ENCODE results near the gene EGF. TPM values are rescaled to one million over a fixed set of nuclear protein-coding genes. Genes with fewer than 3 reads are reported as not detected.

Gene EGF
- total RNA-seq, 1 donor from 2014 or later, result not detected

DNA sequence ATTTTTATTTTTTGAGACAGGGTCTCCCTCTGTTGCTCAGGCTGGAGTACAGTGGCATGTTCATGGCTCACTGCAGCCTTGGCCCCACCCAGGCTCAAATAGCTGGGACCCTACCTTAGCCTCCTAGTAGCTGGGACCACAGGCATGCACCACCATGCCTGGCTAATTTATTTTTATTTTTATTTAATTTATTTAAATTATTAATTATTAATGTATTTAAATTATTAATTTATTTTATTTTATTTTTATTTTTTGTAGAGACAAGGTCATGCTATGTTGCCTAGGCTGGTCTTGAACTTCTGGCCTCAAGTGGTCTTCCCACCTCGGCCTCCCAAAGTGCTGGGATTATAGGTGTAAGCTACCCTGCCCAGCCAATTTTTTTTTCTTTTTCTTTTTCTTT, 69.3 kb downstream of the EGF start:
- Mint-ChIP-seq H3K4me3 (no peak overlapping the region), H3K36me3 (ENCODE audit: low read depth) (no peaks in the 10 kb centered on the region), H3K4me1 (no peaks in the 10 kb centered on the region), H3K9me3 (no peaks in the 10 kb centered on the region), H3K27me3 (peaks cover 38% of the 10 kb centered on the region), H3K27ac (no peak overlapping the region)
- DNase-seq, result no peak
- intact Hi-C loops (cut with micrococcal nuclease), result no loop called here

DNA sequence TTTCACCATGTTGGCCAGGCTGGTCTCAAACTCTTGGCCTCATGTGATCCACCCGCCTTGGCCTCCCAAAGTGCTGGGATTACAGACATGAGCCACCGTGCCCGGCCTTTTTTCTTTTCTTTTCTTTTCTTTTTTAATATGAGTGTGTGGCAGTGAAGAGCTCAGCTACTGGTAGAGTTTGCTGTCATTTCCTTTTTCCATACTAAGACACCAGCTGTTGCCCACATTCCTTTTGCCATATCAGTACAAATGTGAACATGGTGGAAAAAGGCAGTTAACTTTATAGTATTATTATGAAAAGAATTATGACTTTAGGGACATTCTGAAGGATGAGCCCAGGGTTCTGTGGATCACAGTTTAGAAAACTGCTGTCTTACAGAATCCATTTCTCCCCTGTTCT, 69.8 kb downstream of the EGF start:
- H3K36me3 Mint-ChIP-seq (ENCODE audit: low read depth), result no peaks in the 10 kb centered on the region

GRCh38 chr4:109985993-109986974, 73.6 kb downstream of the EGF start:
- H3K4me1 Mint-ChIP-seq, result peaks cover 7% of the 10 kb centered on the region
- no peak overlapping the region for H3K4me3 Mint-ChIP-seq
- peaks cover 19% of the 10 kb centered on the region for H3K27me3 Mint-ChIP-seq
- H3K9me3 Mint-ChIP-seq, result peaks cover 5% of the 10 kb centered on the region
- no peak overlapping the region for H3K27ac Mint-ChIP-seq
- no peak for DNase-seq
- intact Hi-C loops (cut with micrococcal nuclease), result no loop called here
- H3K36me3 Mint-ChIP-seq (ENCODE audit: low read depth), result no peaks in the 10 kb centered on the region

More for the DNA sequence above, 69.8 kb downstream of the EGF start:
- Mint-ChIP-seq H3K9me3 (no peaks in the 10 kb centered on the region), H3K27ac (no peak overlapping the region), H3K4me3 (no peak overlapping the region), H3K27me3 (peaks cover 41% of the 10 kb centered on the region), H3K4me1 (no peaks in the 10 kb centered on the region)
- intact Hi-C loops (cut with micrococcal nuclease), result no loop called here
- no peak for DNase-seq

DNA sequence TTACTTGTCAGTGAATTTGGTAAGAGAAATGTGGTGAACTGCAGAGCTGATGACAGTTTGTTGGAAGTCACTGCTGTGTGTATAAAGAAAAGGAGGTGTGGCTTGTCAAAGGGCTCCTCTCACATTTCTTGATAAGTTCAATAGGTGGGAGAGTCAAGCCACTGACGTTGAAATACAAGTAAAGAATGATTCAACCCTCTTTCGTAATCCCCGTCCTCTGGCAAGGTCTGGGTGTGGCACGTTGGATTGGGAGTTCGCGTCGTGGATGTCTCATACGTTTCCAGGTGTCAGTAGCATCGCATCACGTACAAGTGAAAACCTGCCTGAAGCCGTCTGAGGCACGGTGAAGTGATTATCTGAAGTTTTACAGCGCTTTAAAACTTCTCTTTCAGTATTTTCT, 76.4 kb downstream of the EGF start:
- peaks cover 9% of the 10 kb centered on the region for H3K27me3 Mint-ChIP-seq
- no peak overlapping the region for H3K27ac Mint-ChIP-seq
- H3K36me3 Mint-ChIP-seq (ENCODE audit: low read depth), result no peaks in the 10 kb centered on the region
- H3K9me3 Mint-ChIP-seq, result peaks cover 5% of the 10 kb centered on the region
- no peak for DNase-seq
- peaks cover 9% of the 10 kb centered on the region for H3K4me1 Mint-ChIP-seq
- intact Hi-C loops (cut with micrococcal nuclease), result no loop called here
- H3K4me3 Mint-ChIP-seq, result no peak overlapping the region

- Mint-ChIP-seq H3K27ac (no peak overlapping the region), H3K4me1 (peaks cover 15% of the 10 kb centered on the region), H3K27me3 (peaks cover 9% of the 10 kb centered on the region), H3K4me3 (no peak overlapping the region), H3K9me3 (peaks cover 5% of the 10 kb centered on the region), H3K36me3 (ENCODE audit: low read depth) (no peaks in the 10 kb centered on the region)
- no peak for DNase-seq
- intact Hi-C loops (cut with micrococcal nuclease), result no loop called here
These were observed 76.9 kb downstream of the EGF start for GRCh38 chr4:109989618-109990017.

DNA sequence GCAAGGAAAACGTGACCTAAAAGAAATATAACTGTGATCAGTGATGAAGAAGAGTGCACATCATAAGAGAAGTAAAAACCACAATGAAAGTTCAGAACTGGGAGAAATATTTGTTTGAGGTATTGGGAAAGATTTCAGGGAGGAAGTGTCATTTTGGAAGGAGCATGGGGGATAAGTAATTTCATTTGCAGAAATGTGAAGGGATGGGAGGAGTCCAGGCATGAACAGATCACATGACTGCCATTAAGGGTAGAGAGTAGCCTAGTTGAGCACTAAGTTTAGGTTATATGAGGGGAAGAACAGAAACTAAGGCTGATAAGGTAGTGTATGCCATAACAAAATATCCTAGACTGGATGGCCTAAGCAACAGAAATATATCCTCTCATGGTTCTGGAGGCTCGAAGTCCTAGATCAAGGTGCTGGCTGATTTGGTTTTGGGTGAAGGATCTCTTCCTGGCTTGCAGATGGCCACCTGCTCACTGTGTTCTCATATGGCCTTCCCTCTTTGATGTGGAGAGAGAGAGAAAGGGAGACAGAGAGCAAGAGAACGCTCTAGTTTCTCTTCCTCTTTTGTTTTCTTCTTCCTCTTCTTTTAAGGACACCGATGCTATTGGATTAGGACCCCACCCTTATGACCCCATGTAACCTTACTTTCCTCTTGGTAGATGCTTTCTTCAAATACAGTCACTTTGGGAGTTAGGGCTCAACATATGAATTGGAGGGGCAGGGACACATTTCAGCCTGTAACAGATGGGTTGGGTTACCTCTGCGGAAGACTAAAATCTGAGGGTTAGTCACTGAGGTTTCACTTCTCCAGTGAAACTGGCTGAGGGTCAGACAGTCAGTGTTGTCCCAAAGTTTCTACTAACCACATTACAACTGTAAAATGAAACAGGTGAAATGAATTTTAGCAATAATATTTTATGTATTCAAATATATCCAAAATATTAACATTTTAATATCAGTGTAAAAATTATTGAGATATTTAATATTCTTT, 77.9 kb downstream of the EGF start:
- Mint-ChIP-seq H3K9me3 (peaks cover 5% of the 10 kb centered on the region), H3K4me3 (no peak overlapping the region), H3K36me3 (ENCODE audit: low read depth) (no peaks in the 10 kb centered on the region), H3K27ac (no peak overlapping the region), H3K4me1 (peaks cover 17% of the 10 kb centered on the region), H3K27me3 (peaks cover 9% of the 10 kb centered on the region)
- DNase-seq, result no peak
- intact Hi-C loops (cut with micrococcal nuclease), result no loop called here

- DNase-seq, result no peak
- H3K9me3 Mint-ChIP-seq, result peaks cover 5% of the 10 kb centered on the region
- H3K27me3 Mint-ChIP-seq, result peaks cover 6% of the 10 kb centered on the region
- no peak overlapping the region for H3K4me3 Mint-ChIP-seq
- no peak overlapping the region for H3K27ac Mint-ChIP-seq
- no peaks in the 10 kb centered on the region for H3K36me3 Mint-ChIP-seq (ENCODE audit: low read depth)
- intact Hi-C loops (cut with micrococcal nuclease), result no loop called here
- H3K4me1 Mint-ChIP-seq, result peaks cover 19% of the 10 kb centered on the region
These were observed 80.4 kb downstream of the EGF start for GRCh38 chr4:109993116-109993515.

- no peak for DNase-seq
- no peak overlapping the region for H3K27ac Mint-ChIP-seq
- peaks cover 3% of the 10 kb centered on the region for H3K27me3 Mint-ChIP-seq
- intact Hi-C loops (cut with micrococcal nuclease), result no loop called here
- no peak overlapping the region for H3K4me3 Mint-ChIP-seq
- H3K9me3 Mint-ChIP-seq, result peaks cover 5% of the 10 kb centered on the region
- H3K4me1 Mint-ChIP-seq, result peaks cover 19% of the 10 kb centered on the region
- no peaks in the 10 kb centered on the region for H3K36me3 Mint-ChIP-seq (ENCODE audit: low read depth)
These were observed 81.7 kb downstream of the EGF start for GRCh38 chr4:109994415-109994827.

GRCh38 chr4:109996526-109996925, 83.8 kb downstream of the EGF start:
- H3K27me3 Mint-ChIP-seq, result peaks cover 5% of the 10 kb centered on the region
- peaks cover 12% of the 10 kb centered on the region for H3K4me1 Mint-ChIP-seq
- DNase-seq, result no peak
- no peaks in the 10 kb centered on the region for H3K36me3 Mint-ChIP-seq (ENCODE audit: low read depth)
- no peak overlapping the region for H3K27ac Mint-ChIP-seq
- H3K9me3 Mint-ChIP-seq, result no peaks in the 10 kb centered on the region
- H3K4me3 Mint-ChIP-seq, result no peak overlapping the region
- intact Hi-C loops (cut with micrococcal nuclease), result no loop called here

DNA sequence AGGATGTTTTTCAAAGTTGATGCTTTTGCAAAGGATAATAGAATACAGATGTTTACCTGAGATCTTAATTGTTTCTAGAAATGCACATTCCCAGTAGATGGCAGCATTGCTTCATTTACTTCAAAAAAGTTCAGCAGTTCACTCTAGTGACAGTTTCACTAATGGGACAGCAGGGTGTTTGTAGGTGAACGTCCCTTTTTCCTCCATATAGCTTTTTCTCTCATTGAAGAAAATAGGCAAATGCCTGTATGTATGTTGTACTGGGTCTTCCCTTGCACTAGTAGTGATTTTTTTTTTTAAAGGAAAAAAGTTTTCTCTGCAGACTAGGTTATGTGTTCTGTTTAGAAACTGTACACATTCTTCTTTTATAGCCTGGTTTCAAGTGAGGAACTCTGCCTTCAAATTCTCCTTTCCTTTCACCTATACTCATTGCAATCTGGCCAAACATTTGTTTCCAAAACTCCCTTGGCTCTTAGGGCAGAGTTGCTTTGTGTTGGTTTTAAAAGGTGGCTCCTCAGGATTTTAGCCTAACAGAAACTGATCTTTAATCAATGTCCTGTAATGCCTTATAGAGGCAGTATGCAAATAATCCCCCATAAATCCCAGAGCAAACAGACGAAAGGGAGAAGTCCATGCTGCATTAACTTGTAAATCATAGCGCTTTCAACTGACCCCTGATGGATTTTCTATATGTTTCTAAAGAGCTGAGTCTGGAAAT, 86.3 kb downstream of the EGF start:
- peaks cover 5% of the 10 kb centered on the region for H3K27me3 Mint-ChIP-seq
- intact Hi-C loops (cut with micrococcal nuclease), result loop anchor here (1.0 to 2.0 kb wide), 2 partner anchors 516 to 1284 kb away; no protein-coding TSS in a partner anchor
- peak; percentile 86 for DNase-seq
- H3K36me3 Mint-ChIP-seq (ENCODE audit: low read depth), result no peaks in the 10 kb centered on the region
- peaks cover 22% of the 10 kb centered on the region for H3K4me1 Mint-ChIP-seq
- no peaks in the 10 kb centered on the region for H3K9me3 Mint-ChIP-seq
- H3K4me3 Mint-ChIP-seq, result no peak overlapping the region
- no peak overlapping the region for H3K27ac Mint-ChIP-seq

GRCh38 chr4:109999585-109999912, 86.9 kb downstream of the EGF start:
- peaks cover 9% of the 10 kb centered on the region for H3K27me3 Mint-ChIP-seq
- no peaks in the 10 kb centered on the region for H3K9me3 Mint-ChIP-seq

DNA sequence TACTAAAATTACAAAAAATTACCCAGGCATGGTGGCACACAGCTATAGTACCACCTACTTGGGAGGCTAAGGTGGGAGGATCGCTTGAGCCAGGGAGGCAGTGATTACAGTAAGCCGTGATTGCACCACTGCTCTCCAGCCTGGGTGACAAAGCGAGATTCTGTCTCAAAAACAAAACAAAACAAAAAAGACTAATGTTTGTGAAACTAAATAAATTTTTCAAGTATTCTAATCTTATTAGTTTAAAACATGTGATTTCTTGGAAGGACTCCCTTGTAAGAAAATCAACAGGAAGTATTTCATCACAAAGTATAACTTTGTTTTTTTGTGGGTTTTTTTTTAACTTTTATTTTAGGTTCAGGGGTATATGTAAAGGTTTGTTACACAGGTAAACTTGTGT, 89.6 kb downstream of the EGF start:
- no peak for DNase-seq
- Mint-ChIP-seq H3K4me1 (peaks cover 19% of the 10 kb centered on the region), H3K9me3 (no peaks in the 10 kb centered on the region), H3K27ac (no peak overlapping the region), H3K36me3 (ENCODE audit: low read depth) (no peaks in the 10 kb centered on the region), H3K27me3 (peaks cover 5% of the 10 kb centered on the region), H3K4me3 (no peak overlapping the region)
- intact Hi-C loops (cut with micrococcal nuclease), result loop anchor here (10.0 kb wide), 1 partner anchor 282 kb away; no protein-coding TSS in a partner anchor

More at GRCh38 chr4:109999585-109999912, 86.9 kb downstream of the EGF start:
- no peaks in the 10 kb centered on the region for H3K36me3 Mint-ChIP-seq (ENCODE audit: low read depth)
- no peak overlapping the region for H3K4me3 Mint-ChIP-seq
- no peak overlapping the region for H3K27ac Mint-ChIP-seq
- intact Hi-C loops (cut with micrococcal nuclease), result loop anchor here (1.0 to 2.0 kb wide), 2 partner anchors 516 to 1283 kb away; no protein-coding TSS in a partner anchor
- peaks cover 21% of the 10 kb centered on the region for H3K4me1 Mint-ChIP-seq
- no peak for DNase-seq
